A673 (cell line): ENCODE data around the gene TOLLIP.

Experiments
- CTCF ChIP-seq: fragments of 300-800, 200-600 bp; sonication (generic); conservative IDR thresholded peaks from 2 replicates; pipeline ENCODE4 v1.5.1; 2017; ENCODE audit warnings: low read depth, mild to moderate bottlenecking, antibody characterized with exemption, low read length, moderate library complexity, mixed read lengths
- EZH2 ChIP-seq: fragments of 200-600 bp; sonication (generic); IDR thresholded peaks from 2 replicates; pipeline ENCODE4 v1.6.1; 2017; ENCODE audit warnings: borderline replicate concordance, low read depth, mild to moderate bottlenecking, mixed read lengths, antibody characterized with exemption, low read length; ENCODE audit not compliant: poor library complexity, severe bottlenecking

GRCh38 chr11:1238767-1239595 is 70.5 kb downstream of the TOLLIP start:
- TF ChIP-seq CTCF = no peak
- TF ChIP-seq EZH2 = no peak
